Stimulated activated CD4-positive, alpha-beta T cell treated with anti-CD3 and anti-CD28 coated beads, Interleukin-1b, Interleukin-23, amount 100 ng/mL, for 1 hour (primary cell): ENCODE data around the gene IL1RN.
A peak's percentile ranks its signal among the peaks of the same experiment; 100 is the strongest.

Source experiments
- DNase-seq, 2 donors: peaks; one replicate each; pipeline ENCODE4 v3.0.0-alpha.2; 2020; ENCODE audit warnings: low read depth in 2 of 2

Gene IL1RN

DNA sequence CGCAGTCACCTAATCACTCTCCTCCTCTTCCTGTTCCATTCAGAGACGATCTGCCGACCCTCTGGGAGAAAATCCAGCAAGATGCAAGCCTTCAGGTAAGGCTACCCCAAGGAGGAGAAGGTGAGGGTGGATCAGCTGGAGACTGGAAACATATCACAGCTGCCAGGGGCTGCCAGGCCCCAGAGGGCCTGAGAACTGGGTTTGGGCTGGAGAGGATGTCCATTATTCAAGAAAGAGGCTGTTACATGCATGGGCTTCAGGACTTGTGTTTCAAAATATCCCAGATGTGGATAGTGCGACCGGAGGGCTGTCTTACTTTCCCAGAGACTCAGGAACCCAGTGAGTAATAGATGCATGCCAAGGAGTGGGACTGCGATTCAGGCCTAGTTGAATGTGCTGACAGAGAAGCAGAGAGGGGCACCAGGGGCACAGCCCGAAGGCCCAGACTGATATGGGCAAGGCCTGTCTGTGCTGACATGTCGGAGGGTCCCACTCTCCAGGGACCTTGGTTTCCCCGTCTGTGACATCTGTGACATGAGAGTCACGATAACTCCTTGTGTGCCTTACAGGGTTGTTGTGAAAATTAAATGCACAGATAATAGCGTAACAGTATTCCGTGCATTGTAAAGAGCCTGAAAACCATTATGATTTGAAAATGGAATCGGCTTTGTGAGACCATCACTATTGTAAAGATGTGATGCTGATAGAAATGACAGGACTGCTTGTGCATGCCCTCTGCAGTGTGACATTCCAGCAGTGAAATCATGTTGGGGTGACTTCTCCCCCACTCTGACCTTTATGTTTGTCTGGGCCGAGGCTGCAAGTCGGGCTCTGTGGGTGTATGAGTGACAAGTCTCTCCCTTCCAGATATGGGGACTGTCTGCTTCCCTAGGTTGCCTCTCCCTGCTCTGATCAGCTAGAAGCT, 510 bp downstream of the IL1RN start:
- no peak for DNase-seq

DNA sequence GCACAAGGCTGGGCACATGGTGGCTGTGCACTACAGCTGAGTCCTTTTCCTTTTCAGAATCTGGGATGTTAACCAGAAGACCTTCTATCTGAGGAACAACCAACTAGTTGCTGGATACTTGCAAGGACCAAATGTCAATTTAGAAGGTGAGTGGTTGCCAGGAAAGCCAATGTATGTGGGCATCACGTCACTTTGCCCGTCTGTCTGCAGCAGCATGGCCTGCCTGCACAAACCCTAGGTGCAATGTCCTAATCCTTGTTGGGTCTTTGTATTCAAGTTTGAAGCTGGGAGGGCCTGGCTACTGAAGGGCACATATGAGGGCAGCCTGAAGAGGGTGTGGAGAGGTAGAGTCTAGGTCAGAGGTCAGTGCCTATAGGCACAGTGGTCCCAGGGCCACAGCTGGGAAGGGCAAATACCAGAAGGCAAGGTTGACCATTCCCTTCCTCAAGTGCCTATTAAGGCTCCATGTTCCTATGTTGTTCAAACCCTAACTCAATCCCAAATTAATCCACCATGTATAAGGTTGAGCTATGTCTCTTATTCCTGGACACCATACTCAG, 2.2 kb downstream of the IL1RN start:
- no peak for DNase-seq

DNA sequence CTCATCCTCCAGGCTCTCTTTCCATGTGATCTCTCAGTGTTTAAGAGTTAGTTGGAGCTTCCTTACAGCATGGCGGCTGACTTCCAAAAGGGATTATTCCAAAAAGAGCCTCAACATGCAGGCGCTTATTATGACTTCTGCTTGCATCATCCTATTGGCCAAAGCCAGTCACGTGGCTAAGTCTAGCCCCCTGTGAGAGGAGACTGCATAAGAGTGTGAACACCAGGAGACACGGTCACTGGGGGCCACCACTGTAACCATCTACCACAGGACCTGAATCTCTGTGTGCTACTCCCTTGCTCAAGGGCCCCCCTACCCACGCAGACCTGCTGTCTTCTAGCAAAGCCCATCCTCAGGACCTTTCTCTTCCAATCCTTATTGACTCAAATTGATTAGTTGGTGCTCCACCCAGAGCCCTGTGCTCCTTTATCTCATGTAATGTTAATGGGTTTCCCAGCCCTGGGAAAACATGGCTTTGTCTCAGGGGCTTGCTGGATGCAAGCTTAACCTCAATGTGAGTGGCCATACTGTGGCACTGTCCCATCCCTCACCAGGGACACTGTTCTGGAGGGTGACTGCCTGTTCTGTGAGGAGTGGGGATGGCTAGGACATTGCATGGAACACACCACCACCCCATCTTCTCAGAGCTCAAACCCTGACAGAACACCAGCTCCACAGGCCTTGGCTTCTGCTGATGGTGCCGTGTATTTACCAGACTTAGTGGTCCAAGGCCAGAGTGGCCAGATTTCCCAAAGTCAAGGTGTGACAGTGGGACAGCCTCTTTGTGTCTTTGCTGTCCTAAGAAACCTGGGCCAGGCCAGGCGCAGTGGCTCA, 4.2 kb downstream of the IL1RN start:
- DNase-seq, result no peak

DNA sequence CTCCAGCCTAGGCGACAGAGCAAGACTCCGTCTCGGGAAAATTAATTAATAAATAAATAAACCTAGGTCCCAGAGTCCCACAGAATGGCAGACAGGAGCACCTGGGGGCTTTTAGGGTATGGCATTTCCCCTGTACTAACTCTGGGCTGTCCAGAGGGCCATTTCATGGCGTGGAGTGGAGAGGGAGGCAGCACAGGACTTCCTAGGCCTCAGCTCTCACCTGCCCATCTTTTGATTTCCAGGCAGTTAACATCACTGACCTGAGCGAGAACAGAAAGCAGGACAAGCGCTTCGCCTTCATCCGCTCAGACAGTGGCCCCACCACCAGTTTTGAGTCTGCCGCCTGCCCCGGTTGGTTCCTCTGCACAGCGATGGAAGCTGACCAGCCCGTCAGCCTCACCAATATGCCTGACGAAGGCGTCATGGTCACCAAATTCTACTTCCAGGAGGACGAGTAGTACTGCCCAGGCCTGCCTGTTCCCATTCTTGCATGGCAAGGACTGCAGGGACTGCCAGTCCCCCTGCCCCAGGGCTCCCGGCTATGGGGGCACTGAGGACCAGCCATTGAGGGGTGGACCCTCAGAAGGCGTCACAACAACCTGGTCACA, 5.1 kb downstream of the IL1RN start:
- no peak for DNase-seq

DNA sequence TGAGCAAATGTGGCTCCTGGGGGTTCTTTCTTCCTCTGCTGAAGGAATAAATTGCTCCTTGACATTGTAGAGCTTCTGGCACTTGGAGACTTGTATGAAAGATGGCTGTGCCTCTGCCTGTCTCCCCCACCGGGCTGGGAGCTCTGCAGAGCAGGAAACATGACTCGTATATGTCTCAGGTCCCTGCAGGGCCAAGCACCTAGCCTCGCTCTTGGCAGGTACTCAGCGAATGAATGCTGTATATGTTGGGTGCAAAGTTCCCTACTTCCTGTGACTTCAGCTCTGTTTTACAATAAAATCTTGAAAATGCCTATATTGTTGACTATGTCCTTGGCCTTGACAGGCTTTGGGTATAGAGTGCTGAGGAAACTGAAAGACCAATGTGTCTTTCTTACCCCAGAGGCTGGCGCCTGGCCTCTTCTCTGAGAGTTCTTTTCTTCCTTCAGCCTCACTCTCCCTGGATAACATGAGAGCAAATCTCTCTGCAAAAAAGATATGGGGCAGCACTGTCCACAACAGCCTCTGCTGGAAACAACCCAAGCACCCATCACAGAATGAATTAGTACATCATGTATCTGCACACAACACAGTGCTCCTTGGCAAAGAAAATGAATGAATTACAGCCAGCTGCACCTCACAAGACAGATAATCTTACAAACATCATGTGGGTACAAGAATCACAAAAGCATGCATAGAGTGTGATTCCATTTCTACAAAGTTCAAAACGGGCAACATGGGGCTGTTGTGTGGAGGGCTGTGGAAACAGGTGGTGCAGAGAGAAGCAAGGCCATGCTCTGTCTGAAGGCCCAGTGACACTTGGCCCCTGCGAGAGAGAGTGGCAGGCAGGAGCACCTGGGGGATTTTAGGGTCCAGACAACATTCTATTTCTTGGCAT, 6.6 kb downstream of the IL1RN start:
- no peak for DNase-seq

DNA sequence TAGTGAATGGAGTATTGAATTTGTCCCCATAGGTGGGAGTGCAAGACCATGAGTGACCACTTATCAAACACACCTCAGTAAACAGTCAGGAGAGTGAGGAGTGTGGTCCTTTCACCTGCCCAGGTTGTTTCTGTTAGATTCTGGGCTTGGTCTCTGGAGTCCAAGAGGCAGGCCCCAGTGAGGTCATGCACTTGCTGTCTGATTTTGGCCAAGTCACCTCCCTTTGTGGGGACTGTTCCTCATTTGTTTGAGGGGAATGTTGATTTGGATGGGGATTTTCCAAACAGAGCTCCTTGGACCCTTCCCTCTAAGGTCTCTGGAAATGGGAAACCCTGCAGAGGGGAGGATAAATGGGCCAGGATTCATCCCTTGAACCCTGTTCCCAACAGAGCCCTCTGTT, 7.3 kb downstream of the IL1RN start:
- no peak for DNase-seq

DNA sequence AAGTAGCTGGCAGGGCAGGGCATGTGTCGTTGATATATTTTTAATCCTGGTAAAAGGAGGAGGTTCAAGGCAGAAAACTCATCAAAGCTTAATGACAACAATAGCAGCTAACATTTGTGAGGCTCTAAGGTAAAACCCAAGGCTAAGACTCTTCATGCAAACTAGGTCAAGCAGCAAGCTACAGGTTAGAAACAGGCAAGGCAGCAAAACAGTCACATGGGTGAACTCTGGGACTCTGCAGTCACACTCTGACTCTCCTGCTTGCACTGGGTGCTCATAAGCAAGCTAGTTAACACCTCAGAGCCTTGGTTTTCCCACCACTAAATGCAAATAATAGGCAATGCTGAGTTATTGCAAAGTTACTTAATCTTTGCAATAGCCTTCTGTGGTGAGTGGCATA, 7.9 kb downstream of the IL1RN start:
- no peak for DNase-seq

DNA sequence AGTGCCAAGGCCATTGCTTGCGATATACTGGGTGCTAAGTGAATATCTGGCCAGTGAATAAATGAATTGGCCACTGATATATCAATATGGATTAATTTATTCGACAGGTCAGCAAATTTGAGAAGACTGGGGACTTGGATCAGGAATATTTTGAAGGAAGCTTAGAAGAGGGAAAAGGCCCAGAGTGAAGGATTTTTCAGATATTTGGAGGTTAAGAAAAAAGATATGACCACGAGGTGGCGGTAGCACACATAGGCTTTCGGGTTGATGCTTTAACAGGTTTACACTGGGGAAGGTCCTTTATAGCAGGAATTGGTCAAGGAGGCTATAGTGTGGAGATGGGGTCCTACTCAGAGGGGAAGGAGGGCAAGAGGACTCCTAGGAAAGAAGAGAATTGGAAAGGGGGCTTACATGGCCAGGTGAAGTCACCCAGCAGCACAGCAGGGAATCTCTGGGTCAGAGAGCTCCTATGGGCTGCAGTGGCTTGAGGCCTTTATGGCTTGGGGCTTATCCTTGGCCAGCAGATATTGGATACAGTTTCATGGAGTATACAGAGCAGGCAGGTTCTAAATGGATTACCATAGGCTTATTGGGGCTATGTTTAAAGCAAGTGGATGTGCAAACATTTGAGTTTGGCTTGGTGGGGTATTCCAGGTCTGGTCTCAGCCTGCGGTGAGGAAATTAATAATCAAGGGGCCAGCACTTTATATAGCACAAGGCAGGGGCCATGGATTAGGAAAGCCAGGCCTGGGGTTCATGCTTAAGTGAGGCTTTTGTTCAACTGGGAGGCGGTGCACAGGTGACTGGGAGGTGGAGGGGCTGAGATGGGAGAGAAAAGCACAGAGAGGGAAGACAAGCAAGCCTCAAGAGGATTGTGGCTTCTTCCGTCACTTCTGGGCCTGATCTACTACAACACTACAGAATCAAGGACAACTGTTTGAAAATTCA, 9.7 kb downstream of the IL1RN start:
- no peak for DNase-seq

DNA sequence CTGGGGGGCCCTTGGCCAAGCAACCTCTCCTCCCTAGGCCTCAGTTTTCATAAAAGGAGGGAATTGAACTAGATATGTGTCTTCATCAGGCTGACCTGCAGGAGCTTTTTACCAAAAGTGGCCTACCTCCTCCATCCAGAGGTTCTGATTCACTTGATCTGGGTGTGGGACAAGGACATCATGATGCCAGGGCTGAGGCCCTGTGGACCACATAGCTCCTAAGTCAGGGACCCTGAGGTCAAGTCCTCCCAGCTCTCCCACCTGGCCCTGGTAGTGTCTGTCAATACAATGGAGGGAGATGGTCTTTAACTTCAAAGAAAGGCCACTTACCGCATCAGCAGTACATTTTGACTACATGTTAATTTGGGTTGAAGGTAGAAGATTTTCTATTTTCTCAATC, 10.4 kb downstream of the IL1RN start:
- no peak for DNase-seq

DNA sequence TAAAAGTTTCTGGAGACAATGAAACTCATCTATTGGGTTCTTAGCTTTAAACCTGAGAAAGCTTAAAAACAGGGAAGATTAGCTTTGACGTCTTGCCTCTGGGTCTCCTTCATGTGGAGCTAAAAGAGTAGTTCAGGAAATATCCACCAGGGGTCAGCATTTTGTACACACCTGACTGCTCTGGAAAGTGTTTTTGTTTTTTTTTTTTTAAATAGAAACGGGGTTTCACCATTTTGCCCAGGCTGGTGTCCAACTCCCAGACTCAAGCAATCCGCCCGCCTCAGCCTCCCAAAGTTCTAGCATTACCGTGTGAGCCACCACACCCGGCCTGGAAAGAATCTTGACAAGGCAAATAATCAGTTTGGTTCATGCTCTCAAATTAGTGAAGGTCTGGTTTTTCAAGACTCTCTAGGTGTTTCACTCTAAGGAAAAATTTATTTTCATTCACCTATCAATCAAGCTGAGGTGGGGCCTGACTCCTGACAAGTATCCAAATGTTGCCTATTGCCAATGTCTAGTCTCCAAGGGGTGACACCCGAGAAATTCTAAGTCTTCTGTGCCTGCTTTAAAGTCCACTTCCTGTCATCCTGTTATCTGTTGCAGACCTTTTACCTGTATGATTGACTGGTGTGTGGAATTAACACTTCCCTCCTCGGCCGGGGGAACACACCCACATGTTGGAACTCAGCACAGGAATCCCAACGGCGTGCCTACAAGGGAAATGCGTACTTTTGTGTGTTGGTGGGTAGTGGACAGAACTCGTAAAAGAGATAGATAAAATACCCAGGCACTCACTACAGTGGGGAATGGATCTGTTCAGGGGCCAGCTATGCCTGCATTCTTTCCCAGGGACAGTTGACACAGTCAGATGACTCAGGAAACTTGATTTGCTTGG, 11.3 kb downstream of the IL1RN start:
- peak in 1 of 2 donors; percentile 41 for DNase-seq

DNA sequence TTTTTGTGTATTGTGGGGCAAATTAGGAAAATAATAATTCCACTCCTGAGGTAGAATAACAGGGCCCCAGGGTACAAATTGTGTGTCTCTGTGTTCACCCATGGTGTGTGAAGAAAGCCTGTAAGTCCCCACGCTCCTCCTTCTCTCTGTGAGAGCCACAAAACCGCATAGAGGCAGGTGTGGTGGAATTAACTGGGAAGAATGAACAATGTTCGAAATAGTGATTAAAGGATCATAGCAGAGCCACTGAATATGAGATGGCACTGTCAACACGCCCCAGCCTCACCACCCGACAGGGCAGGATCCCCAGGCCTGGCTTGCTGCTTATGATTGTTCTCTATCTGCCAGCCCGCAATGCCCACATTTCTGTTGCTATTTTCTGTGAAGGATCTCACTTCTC, 14.1 kb downstream of the IL1RN start:
- no peak for DNase-seq

DNA sequence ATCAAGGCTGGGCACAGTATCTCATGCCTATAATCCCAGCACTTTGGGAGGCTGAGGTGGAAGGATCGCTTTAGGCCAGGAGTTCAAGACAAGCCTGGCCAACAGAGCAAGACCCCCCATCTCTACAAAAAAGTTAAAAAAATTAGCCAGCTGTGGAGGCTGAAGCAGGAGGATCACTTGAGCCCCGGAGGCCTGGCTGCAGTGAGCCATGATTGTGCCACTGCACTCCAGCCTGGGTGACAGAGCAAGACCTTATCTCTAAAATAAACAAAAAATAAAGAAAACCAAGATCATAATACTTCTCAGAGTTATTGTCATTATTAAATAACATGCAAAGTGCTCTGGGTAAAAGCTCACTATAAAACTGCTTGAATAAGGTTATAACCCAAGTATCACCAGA, 14.9 kb downstream of the IL1RN start:
- DNase-seq, result no peak

DNA sequence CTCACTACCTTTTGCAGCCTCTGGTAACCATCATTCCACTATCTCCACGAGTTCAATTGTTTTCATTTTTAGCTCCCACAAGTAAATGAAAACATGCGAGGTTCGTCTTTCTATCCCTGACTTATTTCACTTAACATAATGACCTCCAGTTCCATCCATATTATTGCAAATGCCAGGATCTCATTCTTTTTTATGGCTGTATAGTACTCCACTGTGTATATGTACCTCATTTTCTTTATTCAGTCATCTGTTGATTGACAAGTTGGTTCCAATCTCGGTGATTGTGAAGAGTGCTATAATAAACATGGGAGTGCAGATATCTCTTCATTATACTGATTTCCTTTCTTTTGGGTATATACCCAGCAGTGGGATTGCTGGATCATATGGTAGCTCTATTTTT, 16.9 kb downstream of the IL1RN start:
- no peak for DNase-seq

DNA sequence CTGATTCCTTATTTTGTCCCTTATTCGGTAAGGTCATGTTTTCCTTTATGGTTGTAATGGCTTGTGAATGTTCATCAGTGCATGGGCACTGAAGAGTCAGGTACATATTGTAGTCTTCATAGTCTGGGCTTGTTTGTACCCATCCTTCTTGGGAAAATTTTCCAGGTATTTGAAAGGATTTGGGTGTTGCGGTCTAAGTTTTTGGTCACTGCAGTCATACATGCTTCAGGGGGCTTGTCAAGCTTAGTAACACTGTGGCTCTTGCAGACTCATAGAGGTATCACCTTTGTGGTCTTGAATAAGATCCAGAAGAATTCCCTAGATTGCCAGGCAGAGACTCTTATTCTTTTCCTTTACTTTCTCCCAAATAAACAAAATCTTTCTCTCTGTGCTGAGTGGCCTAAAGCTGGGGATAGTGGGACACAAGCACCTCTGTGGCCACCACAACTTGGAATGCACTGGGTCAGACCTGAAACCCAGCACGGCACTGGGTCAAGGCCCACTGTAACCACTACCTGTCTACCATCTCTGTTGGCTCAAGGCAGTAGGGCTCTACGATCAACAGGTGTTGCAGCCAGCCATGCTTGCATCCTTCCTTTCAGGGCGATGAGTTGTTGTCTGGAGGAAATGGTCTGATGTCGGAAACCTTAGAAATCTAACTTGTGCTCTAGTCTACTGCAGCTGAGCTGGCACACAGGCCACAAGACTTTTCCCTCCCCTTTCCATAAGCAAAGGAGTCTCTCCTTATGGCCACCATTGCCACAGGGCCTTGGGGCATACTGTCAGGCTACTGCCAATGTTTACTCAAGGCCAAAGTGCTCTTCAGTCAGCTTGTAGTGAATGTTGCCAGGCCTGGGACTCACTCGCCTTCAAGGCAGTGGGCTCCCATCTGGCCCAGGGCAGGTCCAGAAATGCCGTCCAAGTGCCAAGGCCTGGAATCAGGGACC, 21.5 kb downstream of the IL1RN start:
- DNase-seq, result no peak

DNA sequence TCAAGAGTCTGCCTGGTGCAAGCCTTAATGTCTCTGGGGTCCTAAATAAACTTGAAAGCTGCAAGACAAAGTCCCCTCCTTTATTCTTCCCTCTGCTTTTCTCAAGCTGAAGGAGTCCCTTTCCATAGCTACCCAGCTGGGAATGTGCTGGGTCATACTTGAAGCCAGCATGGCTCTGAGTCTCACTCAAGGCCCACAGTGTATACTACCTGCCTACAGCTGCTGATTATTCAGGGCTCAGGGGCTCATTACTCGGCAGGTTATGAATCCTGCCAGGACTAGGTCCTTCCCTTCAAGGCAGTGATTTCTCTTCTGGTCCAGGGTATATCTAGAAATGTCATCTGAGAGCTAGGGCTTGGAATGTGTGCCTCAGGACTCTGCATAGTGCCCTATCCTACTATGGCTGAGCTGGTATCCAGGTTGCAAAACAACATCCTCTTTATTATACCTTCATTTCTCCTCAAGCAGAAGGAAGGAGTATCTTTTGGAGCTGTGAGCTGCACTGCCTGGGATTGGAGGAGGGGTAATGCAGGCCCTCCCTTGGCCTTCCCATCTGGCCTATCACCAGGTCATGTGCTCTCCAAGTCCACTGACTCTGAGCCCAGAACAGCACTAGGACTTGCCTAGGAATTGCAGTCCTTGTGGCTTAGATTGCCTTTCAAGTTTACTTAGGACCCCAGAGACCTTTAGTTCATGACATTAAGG, 22.3 kb downstream of the IL1RN start:
- DNase-seq, result no peak

DNA sequence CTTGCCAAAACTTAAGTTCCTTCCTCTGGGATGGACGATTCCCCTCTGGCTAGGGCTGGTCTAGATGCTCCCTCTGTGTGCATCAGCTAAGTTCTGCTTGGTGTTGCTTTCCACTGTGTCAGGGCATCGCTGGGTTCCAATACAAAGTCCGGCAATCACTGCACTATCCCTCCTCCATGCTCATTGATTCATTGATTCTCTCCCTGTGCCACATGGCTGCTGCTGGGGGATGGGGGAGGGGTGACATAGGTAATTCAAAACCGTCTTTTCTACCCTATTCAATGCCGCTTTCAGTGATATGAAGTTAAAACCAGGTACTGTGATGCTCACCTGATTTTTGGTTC, 22.8 kb downstream of the IL1RN start:
- no peak for DNase-seq

DNA sequence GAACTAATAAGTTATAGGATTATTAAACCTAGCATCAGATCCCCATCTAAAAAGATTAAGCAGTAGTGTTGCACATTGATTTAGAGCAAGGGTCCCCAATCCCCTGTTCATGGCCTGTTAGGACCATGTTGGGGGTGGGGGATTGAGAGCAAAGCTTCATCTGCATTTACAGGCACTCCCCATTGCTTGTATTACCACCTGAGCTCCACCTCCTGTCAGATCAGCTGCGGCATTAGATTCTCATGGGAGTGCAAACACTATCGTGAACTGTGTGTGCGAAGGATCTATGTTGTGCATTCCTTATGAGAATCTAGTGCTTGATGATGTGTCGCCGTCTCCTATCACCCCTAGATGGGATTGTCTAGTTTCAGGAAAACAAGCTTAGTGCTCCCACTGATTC, 27.9 kb downstream of the IL1RN start:
- DNase-seq, result no peak
